ENCODE results near the gene P2RX2.

DNA sequence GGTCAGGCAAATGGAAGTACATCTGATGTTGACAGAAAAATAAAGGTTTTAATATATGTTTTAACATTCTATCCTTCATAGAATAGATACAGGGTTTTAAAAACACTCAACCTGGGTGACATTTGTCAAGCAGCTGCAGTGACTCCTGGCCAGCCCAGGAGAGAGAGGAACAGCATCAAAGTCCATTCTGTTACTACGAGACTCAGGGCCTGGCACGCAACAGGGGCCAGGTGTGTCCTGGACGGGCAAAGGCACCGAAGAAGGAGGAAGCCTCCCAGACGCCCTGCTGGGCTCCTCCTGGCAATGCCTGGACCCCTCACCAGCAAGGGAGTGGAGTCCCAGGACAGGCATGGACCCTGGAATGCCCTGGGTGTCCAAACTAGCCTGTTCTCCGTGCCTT, 30.3 kb upstream of the P2RX2 start:
- TF ChIP-seq, protein P1, sequence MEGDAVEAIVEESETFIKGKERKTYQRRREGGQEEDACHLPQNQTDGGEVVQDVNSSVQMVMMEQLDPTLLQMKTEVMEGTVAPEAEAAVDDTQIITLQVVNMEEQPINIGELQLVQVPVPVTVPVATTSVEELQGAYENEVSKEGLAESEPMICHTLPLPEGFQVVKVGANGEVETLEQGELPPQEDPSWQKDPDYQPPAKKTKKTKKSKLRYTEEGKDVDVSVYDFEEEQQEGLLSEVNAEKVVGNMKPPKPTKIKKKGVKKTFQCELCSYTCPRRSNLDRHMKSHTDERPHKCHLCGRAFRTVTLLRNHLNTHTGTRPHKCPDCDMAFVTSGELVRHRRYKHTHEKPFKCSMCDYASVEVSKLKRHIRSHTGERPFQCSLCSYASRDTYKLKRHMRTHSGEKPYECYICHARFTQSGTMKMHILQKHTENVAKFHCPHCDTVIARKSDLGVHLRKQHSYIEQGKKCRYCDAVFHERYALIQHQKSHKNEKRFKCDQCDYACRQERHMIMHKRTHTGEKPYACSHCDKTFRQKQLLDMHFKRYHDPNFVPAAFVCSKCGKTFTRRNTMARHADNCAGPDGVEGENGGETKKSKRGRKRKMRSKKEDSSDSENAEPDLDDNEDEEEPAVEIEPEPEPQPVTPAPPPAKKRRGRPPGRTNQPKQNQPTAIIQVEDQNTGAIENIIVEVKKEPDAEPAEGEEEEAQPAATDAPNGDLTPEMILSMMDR (IDR thresholded peaks at IDR 0.05; ENCODE audit: low read depth, low read length, poor library complexity, severe bottlenecking): no peak
- no peak for TF ChIP-seq EZH2phosphoT487 (IDR thresholded peaks at IDR 0.05; ENCODE audit: borderline replicate concordance, low read length)
